ENCODE measurements around the gene PAX2.

The PAX2 gene

DNA sequence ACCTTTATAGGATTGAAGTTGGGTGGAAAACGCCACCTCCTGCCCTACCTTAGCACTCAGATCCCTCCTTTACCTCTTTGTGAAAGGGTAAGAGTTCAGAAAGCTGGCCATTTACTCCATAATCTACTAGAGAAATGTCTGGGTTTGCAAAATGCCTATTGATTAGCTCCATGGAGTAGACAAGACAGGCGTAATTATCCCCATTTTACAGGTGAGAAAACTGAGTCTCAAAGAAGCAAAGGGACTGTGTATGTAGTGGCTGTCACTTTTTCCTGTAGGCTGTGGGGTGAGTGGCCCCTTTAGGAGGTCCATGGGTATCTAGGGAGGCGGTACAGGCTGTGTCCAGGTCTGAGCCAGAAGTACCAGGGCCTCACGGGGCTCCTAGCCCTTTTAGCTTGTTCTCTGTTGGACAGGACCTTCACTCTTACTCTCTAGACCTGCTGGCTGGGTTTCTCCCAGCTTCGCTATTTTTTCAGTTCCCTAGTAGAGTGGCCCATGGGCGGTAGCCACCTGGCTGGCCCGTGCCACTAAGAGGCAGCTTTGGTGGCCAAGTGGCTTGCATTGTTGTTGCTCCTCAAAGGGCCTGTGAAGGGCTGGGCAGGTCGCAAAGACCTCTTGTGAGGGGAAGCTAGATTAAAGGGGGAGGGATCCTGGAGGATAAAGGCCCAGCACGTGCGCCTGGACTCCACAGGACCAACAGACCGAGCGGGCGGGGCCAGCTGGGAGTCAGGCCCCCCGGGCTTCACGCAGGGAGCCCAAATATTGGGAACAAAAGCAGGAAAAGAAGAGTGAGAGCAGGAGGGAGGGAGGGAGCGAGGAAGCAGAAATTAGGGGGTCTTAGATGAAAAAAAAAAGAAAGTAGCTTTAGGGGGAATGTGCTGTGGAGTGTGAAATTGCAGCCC is 4.7 kb upstream of the PAX2 start:
- DNase-seq: no peak

- DNase-seq: no peak
Observed at GRCh38 chr10:100741378-100742075, 3.9 kb upstream of the PAX2 start.

GRCh38 chr10:100742076-100742771 is 3.2 kb upstream of the PAX2 start:
- DNase-seq: no peak

DNA sequence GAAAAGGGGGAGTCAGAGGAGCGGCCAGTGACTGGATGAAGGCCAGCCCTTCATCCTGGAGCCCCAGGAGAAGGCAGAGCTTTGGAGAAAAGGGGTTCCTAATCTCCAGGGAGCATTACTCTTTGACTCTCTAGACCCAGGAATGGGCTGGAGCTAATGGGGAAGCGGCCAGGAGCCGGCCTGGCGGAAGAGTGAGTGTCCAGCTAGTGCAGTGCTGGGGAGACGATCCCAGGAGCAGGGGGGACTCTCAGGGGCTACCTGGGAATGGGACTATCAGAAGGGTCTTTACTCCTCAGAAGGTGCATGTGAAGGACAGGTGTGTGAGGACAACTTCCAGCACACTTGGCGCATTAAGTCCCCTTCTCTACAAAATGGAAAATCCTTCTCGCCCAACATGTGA is 2.4 kb upstream of the PAX2 start:
- no peak for DNase-seq

GRCh38 chr10:100743626-100744135 is 1.7 kb upstream of the PAX2 start:
- no peak for DNase-seq

GRCh38 chr10:100744136-100744986 is 1.0 kb upstream of the PAX2 start:
- DNase-seq: no peak

DNA sequence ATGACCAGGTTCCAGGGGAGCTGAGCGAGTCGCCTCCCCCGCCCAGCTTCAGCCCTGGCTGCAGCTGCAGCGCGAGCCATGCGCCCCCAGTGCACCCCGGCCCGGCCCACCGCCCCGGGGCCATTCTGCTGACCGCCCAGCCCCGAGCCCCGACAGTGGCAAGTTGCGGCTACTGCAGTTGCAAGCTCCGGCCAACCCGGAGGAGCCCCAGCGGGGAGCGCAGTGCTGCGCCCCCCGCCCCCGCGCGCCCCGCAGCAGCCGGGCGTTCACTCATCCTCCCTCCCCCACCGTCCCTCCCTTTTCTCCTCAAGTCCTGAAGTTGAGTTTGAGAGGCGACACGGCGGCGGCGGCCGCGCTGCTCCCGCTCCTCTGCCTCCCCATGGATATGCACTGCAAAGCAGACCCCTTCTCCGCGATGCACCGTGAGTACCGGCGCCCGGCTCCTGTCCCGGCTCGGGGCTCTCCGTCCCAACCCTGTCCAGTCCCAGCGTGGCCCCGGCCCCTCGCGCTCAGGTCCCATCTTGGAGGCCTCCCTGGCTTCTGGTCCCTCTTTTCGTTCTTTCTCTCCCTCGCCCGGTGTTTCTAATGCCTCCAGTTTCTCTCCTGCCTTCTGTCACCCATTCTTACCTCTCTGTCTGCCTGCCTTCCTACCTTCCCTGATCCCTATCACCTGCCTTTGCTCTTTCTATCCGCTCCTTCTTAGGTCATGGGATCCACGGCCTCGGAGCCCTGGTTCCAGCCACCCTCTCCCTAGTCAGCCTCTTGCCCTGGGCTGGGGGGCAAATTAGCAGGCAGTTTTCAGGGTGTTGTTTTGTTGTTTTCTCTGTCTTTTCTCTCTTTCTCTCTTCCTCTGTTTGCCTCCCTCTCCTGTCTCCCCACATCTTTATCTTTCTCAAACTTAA is 751 bp downstream of the PAX2 start:
- DNase-seq: no peak

DNA sequence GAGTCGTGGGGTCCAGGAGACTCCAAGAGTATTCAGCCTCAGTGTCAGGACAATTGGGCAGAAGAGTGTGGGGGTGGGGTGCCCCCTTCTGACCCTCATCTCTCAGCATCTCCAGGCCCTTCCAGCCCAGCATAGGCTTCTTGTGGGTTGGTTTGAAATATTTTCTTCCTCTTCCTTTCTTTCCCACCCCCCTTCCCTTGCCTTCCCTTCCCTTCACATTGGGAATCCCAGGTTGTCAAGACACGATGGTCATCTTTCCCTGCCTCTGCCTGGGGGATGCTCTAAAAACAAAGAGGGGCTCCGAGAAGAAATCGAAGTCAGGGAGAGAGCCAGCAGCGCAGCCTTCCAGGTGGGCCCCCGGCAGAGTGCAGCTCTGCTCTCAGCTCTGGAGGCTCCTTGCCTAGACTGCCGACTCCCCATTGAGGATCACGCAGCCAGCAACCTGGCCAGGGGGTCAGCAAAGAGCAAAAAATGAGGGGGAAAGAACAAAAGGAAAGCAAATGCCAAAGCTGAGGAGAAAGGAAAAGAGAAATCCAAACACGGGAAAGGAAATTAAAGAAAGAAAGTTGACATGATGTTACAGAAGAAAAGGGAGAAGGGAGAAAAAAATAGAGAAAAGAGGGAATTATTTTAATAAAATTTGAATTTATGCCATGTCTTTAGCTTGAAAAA is 1.5 kb downstream of the PAX2 start:
- DNase-seq: no peak

DNA sequence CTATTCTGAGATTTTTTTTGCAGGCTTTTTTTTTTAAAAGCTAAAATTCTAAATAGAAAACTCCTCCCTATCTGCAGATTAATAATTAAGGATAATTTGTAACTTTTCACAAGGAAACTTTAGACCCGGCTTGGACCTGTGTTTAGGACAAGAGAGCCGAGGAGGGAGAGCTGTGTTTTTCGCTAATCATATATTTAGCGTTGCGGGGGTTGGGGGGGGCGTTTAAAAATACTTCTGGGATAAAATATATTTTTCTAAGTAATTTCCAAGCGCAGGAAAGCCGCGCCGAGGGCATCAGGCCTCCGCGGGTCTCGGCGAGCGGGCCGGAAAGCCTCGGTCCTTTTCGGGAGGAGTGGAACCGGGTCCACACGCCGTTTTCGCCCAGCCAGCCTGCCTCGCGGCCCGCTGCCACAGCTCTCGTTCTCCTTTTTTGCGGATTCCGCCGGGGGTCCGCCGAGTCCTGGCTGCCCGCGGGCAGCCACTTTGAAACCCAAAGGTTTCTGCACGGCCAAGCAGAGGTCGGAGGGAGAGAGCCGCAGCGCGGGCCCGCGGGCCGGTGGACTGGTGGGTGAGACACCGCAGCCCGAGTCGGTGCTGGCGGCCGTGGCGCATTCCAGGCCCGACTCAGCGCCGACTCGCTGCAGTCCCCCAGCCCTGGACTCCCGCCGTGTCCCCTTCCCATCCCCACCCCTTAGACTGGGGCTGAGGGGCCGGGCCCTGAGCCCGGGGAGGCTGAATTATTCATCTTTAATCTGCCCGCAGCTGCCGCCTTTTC is 2.3 kb downstream of the PAX2 start:
- no peak for DNase-seq

GRCh38 chr10:100748231-100749058 is 3.1 kb downstream of the PAX2 start:
- DNase-seq: no peak

- DNase-seq: no peak
Observed at GRCh38 chr10:100749059-100749308, 3.6 kb downstream of the PAX2 start.

DNA sequence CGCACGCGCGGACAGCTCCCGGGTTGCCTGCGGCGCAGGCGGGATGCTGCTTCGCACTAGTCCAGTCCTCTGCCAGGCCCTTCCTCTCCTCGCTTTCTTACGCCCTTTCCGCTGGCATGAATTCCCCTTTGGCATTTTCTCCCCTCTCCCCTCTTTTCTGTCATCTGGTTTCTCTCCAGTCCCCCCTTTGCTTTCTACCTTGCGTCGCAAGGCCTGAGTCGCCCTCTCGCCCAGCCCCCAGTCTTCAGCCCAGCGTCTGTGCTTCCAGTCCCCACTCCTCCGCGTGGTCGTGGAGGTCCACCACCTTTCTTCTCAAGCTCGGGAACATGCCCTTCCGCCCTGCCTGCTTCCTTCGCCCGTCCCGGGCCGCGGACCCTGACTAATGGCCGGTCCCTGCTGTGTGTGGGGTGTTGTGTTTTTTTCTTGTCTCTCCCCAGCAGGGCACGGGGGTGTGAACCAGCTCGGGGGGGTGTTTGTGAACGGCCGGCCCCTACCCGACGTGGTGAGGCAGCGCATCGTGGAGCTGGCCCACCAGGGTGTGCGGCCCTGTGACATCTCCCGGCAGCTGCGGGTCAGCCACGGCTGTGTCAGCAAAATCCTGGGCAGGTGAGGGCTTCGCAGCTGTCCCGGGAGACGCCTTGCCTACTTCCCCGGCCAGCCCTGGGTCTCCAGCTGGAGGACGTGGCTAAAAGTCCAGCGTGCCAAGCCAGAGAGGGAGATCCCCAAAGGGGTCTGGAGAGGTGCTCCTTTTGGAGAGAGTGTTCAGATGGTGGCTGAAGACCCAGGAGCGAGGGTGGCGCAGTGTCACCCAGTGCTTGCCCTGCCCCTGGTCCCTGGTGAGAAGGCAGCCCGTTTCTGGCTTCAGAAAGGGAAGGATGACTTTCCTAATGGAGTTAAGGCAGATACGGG is 4.2 kb downstream of the PAX2 start:
- DNase-seq: no peak

DNA sequence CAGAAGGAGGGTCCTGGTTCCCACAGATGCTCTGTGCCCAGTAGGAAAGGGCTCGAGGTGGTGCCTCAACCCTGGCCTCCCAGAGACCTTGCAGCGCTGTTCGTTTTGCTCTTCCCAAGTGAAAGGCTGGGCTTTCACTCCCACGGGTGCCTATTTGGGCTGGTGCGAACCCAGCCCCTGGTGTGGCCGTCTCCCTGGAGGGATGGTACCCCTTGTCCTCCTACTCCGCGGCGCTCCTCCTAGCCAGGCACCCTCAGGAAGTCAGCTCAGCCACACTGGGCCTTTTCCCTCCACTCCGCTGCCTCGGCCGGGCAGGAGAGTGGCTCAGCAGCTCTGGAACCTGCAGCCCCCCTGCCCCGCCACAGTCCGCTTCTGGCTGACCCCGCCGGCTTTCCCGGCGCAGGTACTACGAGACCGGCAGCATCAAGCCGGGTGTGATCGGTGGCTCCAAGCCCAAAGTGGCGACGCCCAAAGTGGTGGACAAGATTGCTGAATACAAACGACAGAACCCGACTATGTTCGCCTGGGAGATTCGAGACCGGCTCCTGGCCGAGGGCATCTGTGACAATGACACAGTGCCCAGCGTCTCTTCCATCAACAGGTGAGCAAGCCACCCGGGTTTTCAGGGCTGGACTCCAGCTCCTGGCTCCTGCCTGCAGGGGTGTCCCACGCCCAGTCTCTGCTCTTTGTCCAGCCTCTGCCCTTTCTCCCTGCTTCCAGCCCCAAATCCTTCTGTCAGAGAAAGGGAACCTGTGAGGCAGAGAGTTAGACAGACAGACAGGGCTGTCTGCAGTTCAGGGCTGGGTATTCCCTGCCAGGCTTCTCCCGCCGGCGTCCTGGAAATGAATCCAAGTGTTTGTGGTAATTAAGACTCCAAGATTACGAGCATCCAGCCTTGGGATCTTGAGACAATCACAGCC is 5.2 kb downstream of the PAX2 start:
- DNase-seq: no peak

DNA sequence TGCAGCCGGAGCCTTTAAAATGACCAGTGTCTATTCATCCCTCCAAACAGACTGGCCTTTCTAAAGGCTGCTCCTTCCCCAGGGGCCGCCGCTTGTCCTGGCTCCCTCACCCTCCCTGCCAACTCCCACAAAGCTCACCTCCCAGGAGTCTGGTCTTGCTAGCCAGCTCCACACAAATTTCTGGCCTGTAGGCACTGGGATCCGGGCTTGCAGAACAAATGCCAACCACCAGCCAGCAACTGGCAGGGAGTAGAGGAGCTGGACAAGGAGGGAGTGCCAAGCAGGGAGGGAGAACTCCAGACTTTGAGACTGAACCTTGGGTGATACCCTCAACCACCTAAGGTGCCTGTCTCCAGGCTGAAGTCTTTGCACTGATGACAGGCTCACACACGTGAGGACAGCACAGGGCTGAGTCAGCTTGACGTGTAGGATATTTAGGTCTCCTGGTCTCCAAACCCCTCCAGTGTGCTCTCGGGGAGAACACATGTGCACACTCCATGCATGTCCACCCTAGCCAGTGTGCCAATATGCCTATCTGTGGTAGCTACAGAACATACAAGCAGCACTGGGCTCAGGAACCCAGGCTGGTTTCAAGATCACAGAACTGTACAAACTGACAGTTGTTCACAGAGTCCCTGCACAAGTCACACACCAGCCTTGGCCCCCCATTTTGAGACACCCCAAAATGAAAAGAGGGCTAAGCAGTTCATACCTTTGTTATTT is 6.0 kb downstream of the PAX2 start:
- no peak for DNase-seq

- DNase-seq: no peak
Observed at GRCh38 chr10:100755821-100756220, 10.4 kb downstream of the PAX2 start.

- DNase-seq: no peak
Observed at GRCh38 chr10:100759331-100759730, 13.9 kb downstream of the PAX2 start.
